HG03196 (cell line): ENCODE data around the gene COQ6.
"Not testable (repeated sequence)": the region's sequence is repeated elsewhere in the genome, so short reads cannot be mapped to it uniquely, and the experiment has no call there.

Experiments
- ATAC-seq: cut with Tn5 transposase; IDR thresholded peaks from one replicate; pipeline ENCODE4 v1.9.1; 2021; ENCODE audit not compliant: unreplicated experiment

Gene COQ6

DNA sequence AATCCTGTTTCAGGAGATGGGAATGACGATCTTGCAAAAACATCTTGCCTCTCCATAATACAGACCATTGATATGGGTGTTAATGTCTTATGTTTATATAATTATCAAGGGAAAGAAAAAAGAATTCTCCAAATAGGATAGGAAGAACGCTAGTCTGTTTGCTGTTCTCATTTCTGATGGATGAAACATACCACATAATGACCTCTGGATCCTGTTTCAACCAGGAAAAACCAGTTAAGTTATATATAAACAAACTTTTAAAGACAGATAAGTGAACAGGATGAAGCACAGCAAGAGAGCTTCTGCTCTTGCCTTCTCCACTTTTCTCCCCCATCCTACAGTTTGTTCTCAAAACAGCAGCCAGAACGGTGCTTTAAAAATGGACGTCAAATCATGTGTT is 27.8 kb downstream of the COQ6 start:
- ATAC-seq = no peak

DNA sequence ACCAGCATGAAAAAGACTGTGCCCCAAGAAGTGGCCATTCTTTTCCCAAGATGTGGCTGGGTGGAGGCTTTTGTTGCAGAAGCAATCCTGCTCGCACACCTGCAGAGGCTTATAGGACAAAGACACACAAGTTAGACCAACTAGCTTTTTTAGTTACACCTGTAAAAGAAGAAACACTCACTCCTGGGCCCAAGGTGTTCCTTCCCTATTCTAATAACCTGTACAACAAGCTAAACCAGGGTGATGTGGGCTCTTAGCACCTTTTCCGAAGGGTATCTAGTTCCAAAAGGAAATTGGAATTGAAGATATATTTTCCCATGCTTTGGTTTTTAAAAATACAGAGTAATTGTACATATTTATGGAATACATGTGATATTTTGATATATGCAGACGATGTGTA is 38.0 kb downstream of the COQ6 start:
- no peak for ATAC-seq

DNA sequence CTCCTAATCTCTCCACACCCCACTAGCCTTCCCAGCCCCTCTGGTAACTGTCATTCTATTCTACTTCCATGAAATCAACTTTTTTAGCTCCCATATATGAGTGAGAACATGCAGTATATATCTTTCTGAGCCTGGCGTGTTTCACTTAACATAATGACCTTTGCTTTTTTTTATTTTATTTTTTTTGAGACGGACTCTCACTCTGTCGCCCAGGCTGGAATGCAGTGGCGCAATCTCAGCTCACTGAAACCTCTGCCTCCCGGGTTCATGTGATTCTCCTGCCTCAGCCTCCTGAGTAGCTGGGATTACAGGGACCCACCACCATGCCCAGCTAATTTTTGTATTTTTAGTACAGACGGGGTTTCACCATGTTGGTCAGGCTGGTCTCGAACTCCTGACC is 38.6 kb downstream of the COQ6 start:
- ATAC-seq = not testable (repeated sequence)

- ATAC-seq = no peak
Observed at GRCh38 chr14:73991092-73991491, 41.0 kb downstream of the COQ6 start.

- not testable (repeated sequence) for ATAC-seq
Observed at GRCh38 chr14:73994926-73995325, 44.8 kb downstream of the COQ6 start.

- no peak for ATAC-seq
Observed at GRCh38 chr14:73995977-73996378, 45.9 kb downstream of the COQ6 start.

- ATAC-seq = no peak
Observed at GRCh38 chr14:73996731-73997107, 46.6 kb downstream of the COQ6 start.

DNA sequence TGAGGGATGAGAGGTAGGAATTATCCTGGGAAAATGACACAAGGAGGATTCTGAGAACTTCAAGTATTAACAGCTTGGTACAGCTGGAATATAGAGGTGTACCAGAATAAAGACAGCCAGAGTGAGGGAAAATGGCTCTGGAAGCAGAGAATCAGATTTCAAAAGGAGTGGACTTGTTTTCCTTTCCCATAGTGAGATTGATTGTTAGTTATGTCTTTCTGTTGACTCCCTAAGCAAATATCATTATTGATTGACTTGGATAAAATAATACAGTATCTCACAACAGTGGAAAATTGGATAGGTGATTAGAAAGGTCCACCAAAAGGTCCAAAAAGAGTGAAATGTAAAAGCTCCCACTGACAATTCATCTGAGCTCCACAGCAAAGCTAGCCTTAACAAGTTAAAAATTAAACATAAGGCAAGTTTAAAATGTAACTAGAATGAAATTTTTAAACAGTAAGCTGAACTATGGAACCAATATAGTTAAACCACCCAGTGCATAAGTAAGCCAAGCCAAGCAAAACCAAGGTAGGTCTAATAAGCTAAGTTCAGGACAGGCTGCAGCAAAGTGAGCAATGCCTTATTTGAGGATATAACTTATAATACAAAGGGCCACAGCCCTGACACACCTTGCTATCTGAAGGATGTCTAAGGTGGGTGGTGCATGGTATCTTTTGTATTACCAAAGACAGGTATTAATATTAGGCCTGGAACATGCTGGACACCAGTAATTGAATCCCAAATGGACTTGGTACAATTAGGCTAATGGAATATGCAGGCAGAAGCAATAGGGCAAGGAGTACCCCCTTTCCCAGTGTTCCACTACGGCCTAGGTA is 47.2 kb downstream of the COQ6 start:
- no peak for ATAC-seq

- no peak for ATAC-seq
Observed at GRCh38 chr14:73997944-73998447, 47.9 kb downstream of the COQ6 start.

DNA sequence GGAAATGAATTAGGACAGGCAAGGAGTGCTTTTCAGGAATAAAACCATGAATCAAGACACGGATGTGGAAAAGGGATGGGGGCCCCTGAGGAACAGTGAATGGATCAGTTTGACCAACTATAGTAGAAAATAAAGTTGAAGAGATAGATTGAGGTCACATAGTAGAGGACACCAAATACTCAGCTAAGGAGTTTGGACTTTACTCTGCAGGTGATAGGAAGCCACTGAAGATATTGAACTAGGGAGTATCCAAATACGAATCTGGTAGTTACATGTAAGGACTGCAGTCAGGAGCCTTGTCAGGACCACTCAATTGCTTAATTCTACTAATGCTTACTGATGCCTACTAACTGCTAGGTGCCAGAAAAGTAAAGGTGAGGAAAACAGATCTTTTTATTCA is 48.6 kb downstream of the COQ6 start:
- no peak for ATAC-seq

- not testable (repeated sequence) for ATAC-seq
Observed at GRCh38 chr14:74005664-74006063, 55.6 kb downstream of the COQ6 start.

DNA sequence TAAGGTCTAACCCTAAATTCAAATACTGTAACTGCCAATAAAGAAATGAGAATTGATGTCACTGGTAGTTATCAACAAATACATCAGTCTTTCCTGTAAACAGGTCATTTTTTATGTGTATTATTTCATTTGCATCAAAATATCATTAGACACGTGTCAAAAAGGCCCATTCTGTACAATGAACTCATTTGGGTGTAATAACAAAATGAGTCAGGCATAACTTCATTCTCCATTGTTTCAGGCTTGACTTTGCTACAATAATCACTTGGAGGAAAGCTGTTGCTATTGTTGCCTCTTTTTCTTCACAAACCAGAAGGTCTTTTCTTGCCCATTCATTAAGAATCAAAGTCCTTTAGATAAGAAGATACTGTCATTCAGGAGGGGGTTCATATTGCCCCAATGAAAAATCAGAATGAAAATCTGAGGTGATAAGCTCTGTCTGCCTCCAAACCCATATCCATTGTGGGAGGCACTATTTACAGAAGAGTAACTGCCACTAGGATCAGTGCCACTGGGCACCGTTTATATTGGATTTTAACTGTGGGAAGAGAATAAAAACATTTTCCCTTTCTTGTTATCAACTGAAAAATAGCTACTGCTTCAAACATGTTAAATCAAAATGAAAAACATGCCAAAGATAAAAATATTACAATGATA is 58.9 kb downstream of the COQ6 start:
- ATAC-seq = no peak
